Vagina (tissue), 2 donors: Measurements from ENCODE around the gene INHBE.

Experiments used
- POLR2A ChIP-seq, 2 donors: fragments of 450-650 bp; IDR thresholded peaks; one replicate each; pipeline ENCODE4 v1.6.1; 2017; ENCODE audit warnings: antibody characterized with exemption in 2 of 2, mild to moderate bottlenecking in 2 of 2, moderate library complexity in 2 of 2
- POLR2AphosphoS5 ChIP-seq, 2 donors: sonication (generic); formaldehyde crosslinking; IDR thresholded peaks; one replicate each; pipeline ENCODE4 v1.9.0; 2017; ENCODE audit warnings: antibody characterized with exemption in 2 of 2, mild to moderate bottlenecking in 2 of 2, low read depth in 1 of 2; ENCODE audit not compliant: insufficient read depth in 1 of 2
- TF ChIP-seq, protein P1 (sequence below), 3 experiments: fragments of 450-650 bp in 2 of 3; fragments of 200-600 bp in 1 of 3; sonication (generic) in 1 of 3; IDR thresholded peaks; one replicate each; pipeline ENCODE4 v1.5.1; 2017 to 2019; ENCODE audit warnings: antibody characterized with exemption in 3 of 3, mild to moderate bottlenecking in 2 of 3, moderate library complexity in 2 of 3

- TF ChIP-seq, protein P1, sequence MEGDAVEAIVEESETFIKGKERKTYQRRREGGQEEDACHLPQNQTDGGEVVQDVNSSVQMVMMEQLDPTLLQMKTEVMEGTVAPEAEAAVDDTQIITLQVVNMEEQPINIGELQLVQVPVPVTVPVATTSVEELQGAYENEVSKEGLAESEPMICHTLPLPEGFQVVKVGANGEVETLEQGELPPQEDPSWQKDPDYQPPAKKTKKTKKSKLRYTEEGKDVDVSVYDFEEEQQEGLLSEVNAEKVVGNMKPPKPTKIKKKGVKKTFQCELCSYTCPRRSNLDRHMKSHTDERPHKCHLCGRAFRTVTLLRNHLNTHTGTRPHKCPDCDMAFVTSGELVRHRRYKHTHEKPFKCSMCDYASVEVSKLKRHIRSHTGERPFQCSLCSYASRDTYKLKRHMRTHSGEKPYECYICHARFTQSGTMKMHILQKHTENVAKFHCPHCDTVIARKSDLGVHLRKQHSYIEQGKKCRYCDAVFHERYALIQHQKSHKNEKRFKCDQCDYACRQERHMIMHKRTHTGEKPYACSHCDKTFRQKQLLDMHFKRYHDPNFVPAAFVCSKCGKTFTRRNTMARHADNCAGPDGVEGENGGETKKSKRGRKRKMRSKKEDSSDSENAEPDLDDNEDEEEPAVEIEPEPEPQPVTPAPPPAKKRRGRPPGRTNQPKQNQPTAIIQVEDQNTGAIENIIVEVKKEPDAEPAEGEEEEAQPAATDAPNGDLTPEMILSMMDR (IDR thresholded peaks at IDR 0.05): no peak
- no peak for TF ChIP-seq POLR2A (IDR thresholded peaks at IDR 0.05)
- no peak for TF ChIP-seq POLR2AphosphoS5 (IDR thresholded peaks at IDR 0.05; ENCODE audit: insufficient read depth in 1 of 2, low read depth in 1 of 2)
Observed at GRCh38 chr12:57467915-57468314, 12.8 kb downstream of the INHBE start.
